Parathyroid adenoma (tissue), 2 donors: ENCODE data around the gene STK24.

Source experiments
- H2AFZ ChIP-seq: fragments of 300-600 bp; sonication (generic); one replicate; pipeline ENCODE4 v1.7.0; 2017; ENCODE audit warnings: antibody characterized with exemption, mild to moderate bottlenecking
- H3K27ac ChIP-seq: fragments of 300-600 bp; sonication (generic); one replicate; pipeline ENCODE4 v1.7.0; 2017
- H3K27me3 ChIP-seq: fragments of 300-600 bp; sonication (generic); one replicate; pipeline ENCODE4 v1.7.0; 2017; ENCODE audit warnings: low read length; ENCODE audit not compliant: control insufficient read depth, insufficient read depth
- H3K36me3 ChIP-seq: fragments of 300-600 bp; sonication (generic); one replicate; pipeline ENCODE4 v1.7.0; 2017; ENCODE audit warnings: low read length; ENCODE audit not compliant: control insufficient read depth, insufficient read depth
- H3K4me1 ChIP-seq: fragments of 300-600 bp; sonication (generic); one replicate; pipeline ENCODE4 v1.7.0; 2017; ENCODE audit warnings: control low read depth
- H3K4me2 ChIP-seq: fragments of 300-600 bp; sonication (generic); one replicate; pipeline ENCODE4 v1.7.0; 2017; ENCODE audit warnings: low read length
- H3K4me3 ChIP-seq: fragments of 300-600 bp; sonication (generic); one replicate; pipeline ENCODE4 v1.7.0; 2017; ENCODE audit warnings: low read depth, low read length
- H3K79me2 ChIP-seq: fragments of 300-600 bp; sonication (generic); one replicate; pipeline ENCODE4 v1.7.0; 2017; ENCODE audit warnings: control low read depth
- H3K9ac ChIP-seq: fragments of 300-600 bp; sonication (generic); one replicate; pipeline ENCODE4 v1.7.0; 2017; ENCODE audit warnings: mild to moderate bottlenecking
- H3K9me3 ChIP-seq: fragments of 300-600 bp; sonication (generic); one replicate; pipeline ENCODE4 v1.7.0; 2017; ENCODE audit warnings: low read length; ENCODE audit not compliant: control insufficient read depth
- CTCF ChIP-seq: fragments of 300-600 bp; sonication (generic); IDR thresholded peaks from one replicate; pipeline ENCODE4 v1.7.0; 2017; ENCODE audit warnings: antibody characterized with exemption, mild to moderate bottlenecking
- donor health status: primary hyperparathyroidism.

Gene STK24

DNA sequence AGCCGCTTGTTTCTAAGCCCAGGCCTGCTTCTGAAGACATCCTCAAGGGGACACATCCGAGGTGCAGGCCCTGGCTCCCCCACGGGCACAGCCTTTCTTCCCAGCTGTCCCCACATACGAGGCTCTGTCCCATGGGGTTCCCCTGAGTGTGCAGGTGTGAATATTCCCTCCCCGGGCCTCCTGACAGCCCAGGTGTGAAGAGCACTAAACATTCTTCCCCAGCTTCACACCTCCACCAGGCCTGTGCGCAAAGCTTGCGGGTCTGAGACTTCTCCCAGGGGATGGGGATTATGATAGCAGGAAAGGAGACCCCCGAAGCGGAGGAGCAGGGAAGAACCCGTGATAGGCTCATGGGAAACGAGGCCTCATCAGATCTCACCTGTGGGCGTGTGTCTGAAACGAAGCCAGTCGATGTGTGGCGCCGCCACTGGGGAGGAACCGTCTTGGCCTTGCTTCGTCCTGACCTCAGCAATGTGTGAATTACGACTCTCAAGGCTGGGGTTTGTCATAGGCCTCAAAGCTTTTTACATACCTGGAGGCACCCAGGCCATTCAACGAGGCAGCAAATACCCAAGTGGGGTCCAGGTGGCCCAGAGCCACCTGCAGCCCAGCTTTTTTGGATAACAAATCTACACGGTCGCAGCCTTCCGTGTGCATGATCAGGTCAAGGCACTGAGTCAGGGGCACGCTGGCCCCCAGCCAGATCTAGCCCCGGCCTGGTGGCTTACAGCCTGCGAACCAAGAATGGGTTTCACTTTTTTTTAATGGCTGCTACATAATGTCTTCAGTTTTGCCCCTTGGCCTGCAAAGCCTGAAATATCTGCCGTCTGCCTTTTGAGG, 134.3 kb downstream of the STK24 start:
- no peaks in the 10 kb centered on the region for H3K9me3 ChIP-seq
- H3K36me3 ChIP-seq = no peaks in the 10 kb centered on the region
- no peak overlapping the region for H3K9ac ChIP-seq
- no peak overlapping the region for H3K4me3 ChIP-seq
- no peak overlapping the region for H3K4me2 ChIP-seq
- H3K79me2 ChIP-seq = no peaks in the 10 kb centered on the region
- no peak overlapping the region for H2AFZ ChIP-seq
- no peaks in the 10 kb centered on the region for H3K4me1 ChIP-seq
- TF ChIP-seq CTCF = no peak
- no peak overlapping the region for H3K27ac ChIP-seq
- H3K27me3 ChIP-seq = no peaks in the 10 kb centered on the region

GRCh38 chr13:98441056-98441676, 135.7 kb downstream of the STK24 start:
- Histone ChIP-seq H3K36me3 (no peaks in the 10 kb centered on the region), H3K4me1 (no peaks in the 10 kb centered on the region), H3K79me2 (no peaks in the 10 kb centered on the region), H2AFZ (no peak overlapping the region), H3K9me3 (no peaks in the 10 kb centered on the region), H3K9ac (no peak overlapping the region), H3K4me3 (no peak overlapping the region), H3K27me3 (no peaks in the 10 kb centered on the region), H3K27ac (no peak overlapping the region), H3K4me2 (no peak overlapping the region)
- TF ChIP-seq CTCF = no peak

DNA sequence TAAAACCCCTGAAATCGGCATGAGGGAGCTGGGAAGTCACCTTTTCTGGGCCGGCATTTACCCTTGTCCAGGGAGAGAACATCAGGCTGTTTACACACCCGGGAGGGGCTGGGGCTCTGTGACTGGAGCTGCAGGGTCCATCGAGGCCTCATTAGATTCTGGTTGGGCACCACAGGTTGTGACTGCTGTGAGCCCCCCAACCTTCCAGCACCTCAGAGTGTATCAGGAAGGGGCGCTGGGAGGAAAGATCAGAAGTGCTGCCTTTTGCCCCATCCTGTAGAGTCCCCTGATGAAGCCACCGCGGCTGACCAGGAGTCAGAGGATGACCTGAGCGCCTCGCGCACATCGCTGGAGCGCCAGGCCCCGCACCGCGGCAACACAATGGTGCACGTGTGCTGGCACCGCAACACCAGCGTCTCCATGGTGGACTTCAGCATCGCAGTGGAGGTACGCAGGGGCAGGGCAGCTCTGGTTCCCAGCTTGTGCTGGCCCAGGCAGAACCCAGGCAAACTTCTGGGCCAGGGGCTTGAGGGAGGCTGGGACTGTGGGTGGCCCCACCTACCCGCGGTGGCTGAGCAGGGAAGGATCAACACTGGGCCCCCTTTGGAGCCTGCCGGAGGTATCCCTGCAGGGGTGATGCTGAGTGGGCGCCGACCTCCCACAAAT, 136.4 kb downstream of the STK24 start:
- TF ChIP-seq CTCF = no peak
- Histone ChIP-seq H3K79me2 (no peaks in the 10 kb centered on the region), H3K4me2 (no peak overlapping the region), H3K9ac (no peak overlapping the region), H2AFZ (no peak overlapping the region), H3K27me3 (no peaks in the 10 kb centered on the region), H3K4me3 (no peak overlapping the region), H3K36me3 (no peaks in the 10 kb centered on the region), H3K27ac (no peak overlapping the region), H3K9me3 (no peaks in the 10 kb centered on the region), H3K4me1 (no peaks in the 10 kb centered on the region)

DNA sequence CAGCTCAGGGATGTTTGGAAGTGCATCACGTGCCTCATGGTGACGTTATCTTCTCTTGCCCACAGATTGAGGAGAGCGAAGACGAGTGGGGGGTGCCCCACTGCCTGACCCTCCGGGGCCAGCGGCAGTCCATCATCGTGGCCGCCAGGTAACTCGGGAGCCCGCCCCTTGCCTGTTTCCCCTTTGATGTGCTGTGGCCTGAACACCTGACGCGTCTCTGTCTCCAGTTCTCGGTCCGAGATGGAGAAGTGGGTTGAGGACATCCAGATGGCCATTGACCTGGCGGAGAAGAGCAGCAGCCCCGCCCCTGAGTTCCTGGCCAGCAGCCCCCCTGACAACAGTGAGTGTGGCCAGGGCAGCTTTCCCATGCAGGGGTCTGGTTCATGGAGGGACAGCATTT, 137.0 kb downstream of the STK24 start:
- Histone ChIP-seq H3K9me3 (no peaks in the 10 kb centered on the region), H3K9ac (no peak overlapping the region), H3K4me3 (no peak overlapping the region), H3K79me2 (no peaks in the 10 kb centered on the region), H3K4me1 (no peaks in the 10 kb centered on the region), H2AFZ (no peak overlapping the region), H3K27ac (no peak overlapping the region), H3K36me3 (no peaks in the 10 kb centered on the region), H3K27me3 (no peaks in the 10 kb centered on the region), H3K4me2 (no peak overlapping the region)
- no peak for TF ChIP-seq CTCF
